ENCODE results near the gene LPAR1.

DNA sequence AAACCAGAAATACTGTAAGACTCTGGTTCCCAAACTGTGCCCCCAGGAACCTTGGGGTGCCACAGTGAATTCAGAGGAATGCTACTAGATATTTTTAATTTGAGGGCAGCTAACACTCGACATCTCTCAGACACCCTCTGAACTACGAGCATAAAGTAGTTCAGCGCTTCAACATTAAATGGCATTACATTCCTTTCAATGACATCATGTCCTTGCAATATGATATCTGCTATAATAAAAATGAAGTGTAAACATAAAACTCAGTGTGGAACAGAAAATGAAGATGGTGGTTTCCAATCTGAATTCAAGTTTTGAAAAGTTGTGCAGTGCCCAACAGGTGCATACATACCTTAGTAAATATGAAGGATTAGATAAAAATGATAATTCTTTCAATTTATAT, 116.1 kb downstream of the LPAR1 start:
- no peak for TF ChIP-seq POLR2A (IDR thresholded peaks at IDR 0.05; ENCODE audit: low read length)
- no peak for TF ChIP-seq GATA1 (IDR thresholded peaks at IDR 0.05; ENCODE audit: low read depth, low read length)

Measured in erythroblast (primary cell).